Upper lobe of left lung (tissue), 6 donors: Measurements from ENCODE around the gene PSMD11. TPM values are rescaled to one million over a fixed set of nuclear protein-coding genes. Genes with fewer than 3 reads are reported as not detected.
A peak's percentile ranks its signal among the peaks of the same experiment; 100 is the strongest.

Experiments used
- ATAC-seq, 2 donors: fragments of 200-7000 bp; cut with Tn5 transposase; one replicate each; pipeline ENCODE4 v1.9.1; 2022; ENCODE audit warnings: mild to moderate bottlenecking in 2 of 2, moderate library complexity in 2 of 2; ENCODE audit not compliant: low FRiP score in 2 of 2
- DNase-seq, 2 donors: peaks; one replicate each; pipeline ENCODE4 v3.0.0-alpha.2; 2019 to 2020
- H3K27ac ChIP-seq, 4 donors: fragments of 200-600 bp; sonication (generic); one replicate each; pipeline ENCODE4 v1.5.1; 2016 to 2019
- H3K27me3 ChIP-seq, 4 donors: fragments of 200-600 bp; sonication (generic); one replicate each; pipeline ENCODE4 v1.5.1; 2017 to 2019
- H3K36me3 ChIP-seq, 4 donors: fragments of 200-600 bp; sonication (generic); one replicate each; pipeline ENCODE4 v1.5.1; 2016 to 2019
- H3K4me1 ChIP-seq, 4 donors: fragments of 200-600 bp; sonication (generic); one replicate each; pipeline ENCODE4 v1.5.1; 2018 to 2019
- H3K4me3 ChIP-seq, 4 donors: fragments of 200-600 bp; sonication (generic); one replicate each; pipeline ENCODE4 v1.5.1; 2017 to 2019; ENCODE audit warnings: mild to moderate bottlenecking in 2 of 4, moderate library complexity in 1 of 4
- H3K9me3 ChIP-seq, 4 donors: fragments of 200-600 bp; sonication (generic); one replicate each; pipeline ENCODE4 v1.5.1; 2018 to 2019
- CTCF ChIP-seq, 6 experiments: fragments of 450-650 bp in 4 of 6; fragments of 200-600 bp in 2 of 6; sonication (generic) in 2 of 6; IDR thresholded peaks; one replicate each; pipeline ENCODE4 v1.5.1; 2016 to 2019; ENCODE audit warnings: antibody characterized with exemption in 6 of 6
- EP300 ChIP-seq, 4 donors: sonication (generic); formaldehyde crosslinking; IDR thresholded peaks; one replicate each; pipeline ENCODE4 v1.5.1; 2017; ENCODE audit warnings: antibody characterized with exemption in 4 of 4, control low read depth in 2 of 4
- POLR2A ChIP-seq, 4 donors: fragments of 450-650 bp; IDR thresholded peaks; one replicate each; pipeline ENCODE4 v1.5.1; 2016 to 2017; ENCODE audit warnings: antibody characterized with exemption in 4 of 4, mild to moderate bottlenecking in 2 of 4
- POLR2AphosphoS5 ChIP-seq, 2 donors: sonication (generic); formaldehyde crosslinking; IDR thresholded peaks; one replicate each; pipeline ENCODE4 v1.5.1; 2017; ENCODE audit warnings: antibody characterized with exemption in 2 of 2
- WGBS, 2 donors: methylation state at CpG; one replicate each; pipeline ENCODE4 v1.1.5; 2017 to 2018; 5-methylcytosine and 5-hydroxymethylcytosine counted together
- total RNA-seq, 6 donors: library from RNA; depleted of rRNA in 4 of 6; stranded (reverse); fragments of >200 nt in 4 of 6; gene quantifications; one replicate each; pipeline versions ENCODE4 v1.1.0 to v1.2.1, GENCODE V29; 2016 to 2021
- donor health status: DM: no; HTN: no; CAD: no; lungs with moderate emphysema.
- donor health status: DM: no; HTN: yes; CAD: no; lungs with severe emphysema.

PSMD11 gene
- total RNA-seq, 6 donors from 2014 or later: 42.4 to 71.4 (median 62.8) TPM

DNA sequence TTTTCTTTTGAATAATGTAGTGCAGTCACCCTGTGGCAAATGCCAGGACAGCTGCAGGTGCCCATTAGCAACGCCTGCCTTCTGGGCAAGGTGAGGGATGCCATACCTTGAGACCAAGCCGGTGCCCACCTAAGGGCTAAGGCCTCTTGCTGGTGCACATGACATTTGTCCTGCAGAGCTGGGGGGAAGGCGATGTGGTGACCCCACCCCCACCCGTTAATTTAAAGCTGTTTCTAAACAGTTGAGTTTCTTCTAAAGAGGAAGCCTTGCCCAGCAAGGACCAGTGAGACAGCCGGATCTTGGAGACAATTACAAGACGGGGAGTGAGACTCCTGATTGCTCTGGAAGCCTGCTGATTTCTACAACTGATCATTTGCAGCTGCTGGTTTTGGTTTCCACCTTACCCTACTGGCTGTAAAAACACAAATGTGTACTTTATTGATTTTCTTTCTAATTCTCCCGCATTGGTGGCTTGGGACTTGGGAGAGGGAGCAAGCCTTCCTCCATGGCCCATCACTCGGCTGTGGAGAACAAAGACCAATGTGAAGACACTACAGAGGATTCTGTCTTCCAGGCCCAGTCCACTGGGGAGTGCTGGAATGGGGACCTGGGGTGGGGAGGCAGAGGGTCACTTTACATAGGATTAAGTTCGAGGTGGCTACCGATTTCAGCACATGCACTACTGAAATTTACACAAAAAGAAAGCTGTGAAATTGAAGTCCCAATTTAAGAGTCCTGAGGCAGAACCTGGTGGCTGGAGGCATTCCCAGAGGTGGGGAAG, 45.2 kb downstream of the PSMD11 start:
- no peak for ATAC-seq
- peaks cover 0 to 8% (median 0%) of the 10 kb centered on the region in 4 donors for H3K36me3 ChIP-seq
- TF ChIP-seq EP300 (IDR thresholded peaks at IDR 0.05) (no peak), POLR2A (IDR thresholded peaks at IDR 0.05) (no peak), POLR2AphosphoS5 (IDR thresholded peaks at IDR 0.05) (no peak), CTCF (IDR thresholded peaks at IDR 0.05) (no peak)
- H3K4me3 ChIP-seq: no peak overlapping the region
- H3K27me3 ChIP-seq: no peaks in the 10 kb centered on the region
- WGBS, 2 donors: 88 to 94% methylated on average over 6 to 10 of the region's 10 CpGs
- no peak overlapping the region for H3K27ac ChIP-seq
- H3K9me3 ChIP-seq: no peaks in the 10 kb centered on the region
- DNase-seq: no peak
- peaks cover 19 to 36% (median 22%) of the 10 kb centered on the region in 4 donors for H3K4me1 ChIP-seq

DNA sequence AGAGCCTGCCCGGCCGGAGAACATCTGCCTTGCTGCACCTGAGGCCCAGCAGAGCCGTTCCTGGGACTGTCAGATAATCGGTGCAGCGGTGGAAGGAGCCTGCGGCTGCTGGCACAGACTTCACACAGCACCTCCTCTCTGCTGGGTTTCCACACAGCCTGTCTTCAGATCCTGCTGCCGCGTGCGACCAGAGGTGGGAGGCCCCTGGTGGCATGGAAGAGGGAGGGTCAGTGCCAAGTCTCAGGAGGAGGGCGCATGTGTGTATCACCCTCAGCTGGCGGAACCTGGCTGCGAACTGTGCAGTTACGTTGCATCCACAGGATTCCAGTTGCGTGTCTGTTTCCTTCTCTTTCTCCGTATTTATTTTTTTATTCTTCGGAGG, 45.8 kb downstream of the PSMD11 start:
- 82 to 84% methylated on average over 9 to 16 of the region's 16 CpGs for WGBS, 2 donors
- DNase-seq (peak in 1 of 2 donors; percentile 48), ATAC-seq (no peak)
- no peak for TF ChIP-seq POLR2A (IDR thresholded peaks at IDR 0.05)
- no peak for TF ChIP-seq POLR2AphosphoS5 (IDR thresholded peaks at IDR 0.05)
- TF ChIP-seq EP300 (IDR thresholded peaks at IDR 0.05): no peak
- TF ChIP-seq CTCF (IDR thresholded peaks at IDR 0.05): no peak
- Histone ChIP-seq H3K4me1 (peaks cover 22 to 42% (median 27%) of the 10 kb centered on the region in 4 donors), H3K4me3 (no peak overlapping the region), H3K9me3 (no peaks in the 10 kb centered on the region), H3K27ac (no peak overlapping the region), H3K27me3 (no peaks in the 10 kb centered on the region), H3K36me3 (peaks cover 0 to 8% (median 0%) of the 10 kb centered on the region in 4 donors)

- H3K4me1 ChIP-seq: peaks cover 24 to 44% (median 29%) of the 10 kb centered on the region in 4 donors
- no peak overlapping the region for H3K27ac ChIP-seq
- H3K27me3 ChIP-seq: no peaks in the 10 kb centered on the region
- WGBS, 2 donors: 82 to 85% methylated on average over 14 to 20 of the region's 21 CpGs
- DNase-seq (peak in 1 of 2 donors; percentile 32), ATAC-seq (no peak)
- H3K9me3 ChIP-seq: no peaks in the 10 kb centered on the region
- TF ChIP-seq CTCF (IDR thresholded peaks at IDR 0.05) (no peak), POLR2A (IDR thresholded peaks at IDR 0.05) (no peak), POLR2AphosphoS5 (IDR thresholded peaks at IDR 0.05) (no peak), EP300 (IDR thresholded peaks at IDR 0.05) (no peak)
- no peak overlapping the region for H3K4me3 ChIP-seq
- H3K36me3 ChIP-seq: peaks cover 0 to 8% (median 0%) of the 10 kb centered on the region in 4 donors
These were observed 47.3 kb downstream of the PSMD11 start for GRCh38 chr17:32491371-32492263.

- ATAC-seq (no peak), DNase-seq (no peak)
- H3K4me3 ChIP-seq: no peak overlapping the region
- WGBS, 2 donors: 80 to 84% methylated on average over 4 of the region's 4 CpGs
- H3K36me3 ChIP-seq: peaks cover 0 to 8% (median 0%) of the 10 kb centered on the region in 4 donors
- H3K27ac ChIP-seq: no peak overlapping the region
- TF ChIP-seq EP300 (IDR thresholded peaks at IDR 0.05) (no peak), POLR2AphosphoS5 (IDR thresholded peaks at IDR 0.05) (no peak), CTCF (IDR thresholded peaks at IDR 0.05) (no peak), POLR2A (IDR thresholded peaks at IDR 0.05) (no peak)
- peaks cover 24 to 42% (median 29%) of the 10 kb centered on the region in 4 donors for H3K4me1 ChIP-seq
- no peaks in the 10 kb centered on the region for H3K27me3 ChIP-seq
- H3K9me3 ChIP-seq: no peaks in the 10 kb centered on the region
These were observed 47.9 kb downstream of the PSMD11 start for GRCh38 chr17:32492264-32492589.
